ENCODE data around the gene RFC3.

Gene RFC3

DNA sequence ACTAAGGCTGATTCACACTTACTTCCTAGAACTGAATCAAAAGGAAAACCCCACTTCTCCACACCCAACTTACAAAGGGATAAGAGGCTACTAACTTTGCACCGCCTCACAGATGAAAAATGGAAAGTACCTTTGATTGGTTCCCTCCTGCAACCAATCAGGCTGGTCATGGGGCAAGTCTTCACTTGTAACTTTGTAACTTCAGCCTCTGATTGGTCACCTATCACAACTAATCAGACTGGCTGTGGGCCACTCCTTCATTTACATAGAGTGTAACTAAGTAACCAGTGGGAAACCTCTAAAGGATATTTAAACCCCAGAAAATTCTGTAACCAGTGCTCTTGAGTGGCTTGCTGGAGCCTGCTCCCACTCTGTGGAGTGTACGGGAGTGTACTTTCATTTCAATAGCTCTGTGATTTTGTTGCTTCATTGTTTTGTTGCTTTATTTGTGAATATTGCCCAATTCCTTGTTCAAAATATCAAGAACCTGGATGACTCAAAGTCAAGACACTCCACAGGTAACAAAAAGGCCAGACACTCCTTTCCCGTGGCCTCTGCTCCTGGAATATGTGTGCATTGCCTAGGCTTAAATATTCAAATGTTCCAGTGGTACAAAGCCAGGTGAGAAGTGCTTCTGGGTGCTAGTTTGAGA lies 50.5 kb downstream of the RFC3 start:
- Histone ChIP-seq H3K27ac (ENCODE audit: low read depth, low read length) (no peak overlapping the region), H3K27me3 (ENCODE audit: control insufficient read depth, insufficient read depth, low read length) (no peaks in the 10 kb centered on the region), H3K9me3 (ENCODE audit: control insufficient read depth, insufficient read depth, low read length) (no peaks in the 10 kb centered on the region), H3K9ac (ENCODE audit: low read depth, low read length) (no peak overlapping the region), H3K36me3 (ENCODE audit: control insufficient read depth, insufficient read depth, low read length) (no peaks in the 10 kb centered on the region), H3K4me1 (ENCODE audit: control insufficient read depth, insufficient read depth, low read length) (no peaks in the 10 kb centered on the region), H3K4me3 (ENCODE audit: low read depth, low read length) (no peak overlapping the region)

DNA sequence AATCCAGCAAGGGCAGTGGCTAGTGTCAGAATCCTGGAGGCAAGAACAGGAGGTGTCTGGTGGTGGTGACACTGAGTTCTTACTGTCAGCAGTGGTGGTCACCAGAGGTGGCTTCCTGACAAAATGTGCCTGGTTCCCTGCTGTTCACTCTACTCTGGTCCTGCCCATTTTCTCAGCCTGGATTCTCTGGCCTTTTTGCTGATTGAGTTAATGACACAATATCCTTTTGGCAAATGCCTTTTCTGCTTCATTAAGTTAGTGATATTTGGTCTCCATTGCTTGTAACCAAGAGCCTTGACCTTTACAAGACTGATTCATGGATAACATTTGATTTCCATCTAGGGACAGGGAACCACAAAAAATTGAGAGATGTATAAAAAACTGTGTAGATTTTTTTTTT lies 51.1 kb downstream of the RFC3 start:
- Histone ChIP-seq H3K9ac (ENCODE audit: low read depth, low read length) (no peak overlapping the region), H3K36me3 (ENCODE audit: control insufficient read depth, insufficient read depth, low read length) (no peaks in the 10 kb centered on the region), H3K27ac (ENCODE audit: low read depth, low read length) (no peak overlapping the region), H3K9me3 (ENCODE audit: control insufficient read depth, insufficient read depth, low read length) (no peaks in the 10 kb centered on the region), H3K4me3 (ENCODE audit: low read depth, low read length) (no peak overlapping the region), H3K4me1 (ENCODE audit: control insufficient read depth, insufficient read depth, low read length) (no peaks in the 10 kb centered on the region), H3K27me3 (ENCODE audit: control insufficient read depth, insufficient read depth, low read length) (no peaks in the 10 kb centered on the region)

DNA sequence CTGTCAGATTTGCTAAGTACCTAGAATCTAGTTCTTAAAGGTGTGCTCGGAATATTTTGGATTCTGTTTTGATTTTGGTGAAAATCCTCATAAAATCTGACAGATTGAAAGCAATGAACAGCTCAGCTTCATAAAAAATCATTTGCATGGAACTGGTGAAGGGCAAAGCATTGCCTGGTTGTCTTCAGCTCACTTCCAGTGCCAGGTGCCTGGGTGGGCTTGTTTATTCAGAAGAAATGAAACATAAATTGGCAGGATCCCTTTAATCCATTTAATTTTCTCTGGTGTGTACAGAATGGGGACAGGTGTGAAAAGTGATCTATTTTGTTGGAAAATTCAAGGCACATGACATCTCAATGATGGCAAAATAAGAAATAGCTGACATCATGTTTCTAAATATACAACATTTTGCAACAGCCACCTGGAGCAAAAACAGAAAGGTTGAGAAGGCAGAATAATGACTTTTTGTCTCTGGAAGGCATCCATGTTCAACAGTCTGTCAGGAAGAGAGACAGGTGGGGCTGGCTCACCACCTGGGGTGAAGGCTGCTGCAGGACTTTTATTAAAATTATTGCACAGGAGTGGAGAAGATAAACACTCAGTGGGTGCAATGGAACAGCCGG lies 52.2 kb downstream of the RFC3 start:
- no peak overlapping the region for H3K9ac ChIP-seq (ENCODE audit: low read depth, low read length)

DNA sequence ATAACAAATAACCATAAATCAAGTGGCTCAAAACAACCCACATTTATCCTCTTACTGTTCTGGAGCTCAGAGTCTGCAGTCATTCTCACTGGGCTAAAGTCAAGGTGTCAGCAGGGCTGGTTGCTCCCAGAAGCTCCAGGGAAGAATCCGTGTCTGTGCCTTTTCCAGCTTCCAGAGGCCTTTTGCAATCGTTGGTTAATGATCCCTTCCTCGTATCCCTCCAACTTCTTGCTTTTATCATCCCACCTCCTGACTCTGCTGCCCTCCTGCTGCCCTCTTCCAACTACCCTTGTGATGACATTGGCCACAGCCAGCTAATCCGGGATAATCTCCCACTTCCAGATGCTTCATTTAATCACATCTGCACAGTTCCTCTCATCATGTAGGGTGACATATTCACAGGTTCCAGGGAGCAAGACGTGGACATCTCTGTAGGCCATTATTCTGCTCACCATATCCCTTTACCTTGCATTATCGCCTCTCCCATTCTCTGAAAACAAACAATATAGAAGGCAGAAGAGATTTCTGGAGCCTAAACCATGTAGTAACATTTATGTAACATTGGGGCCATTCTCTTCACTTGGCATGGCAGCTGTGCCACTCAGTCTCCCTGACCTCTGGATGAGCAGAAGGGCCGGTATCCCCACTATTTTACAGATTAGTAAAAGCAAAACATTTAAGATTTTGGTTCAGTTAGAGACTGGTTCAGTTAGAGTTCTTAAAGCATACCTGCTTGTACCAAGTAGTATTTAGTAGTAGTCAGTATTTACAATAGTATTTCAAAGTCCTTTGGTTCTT lies 53.5 kb downstream of the RFC3 start:
- Histone ChIP-seq H3K27ac (ENCODE audit: low read depth, low read length) (no peak overlapping the region), H3K9ac (ENCODE audit: low read depth, low read length) (no peak overlapping the region), H3K4me1 (ENCODE audit: control insufficient read depth, insufficient read depth, low read length) (no peaks in the 10 kb centered on the region), H3K36me3 (ENCODE audit: control insufficient read depth, insufficient read depth, low read length) (no peaks in the 10 kb centered on the region), H3K4me3 (ENCODE audit: low read depth, low read length) (no peak overlapping the region), H3K9me3 (ENCODE audit: control insufficient read depth, insufficient read depth, low read length) (no peaks in the 10 kb centered on the region), H3K27me3 (ENCODE audit: control insufficient read depth, insufficient read depth, low read length) (no peaks in the 10 kb centered on the region)

More for the DNA sequence above, 52.2 kb downstream of the RFC3 start:
- H3K4me1 ChIP-seq (ENCODE audit: control insufficient read depth, insufficient read depth, low read length) = no peaks in the 10 kb centered on the region
- H3K9me3 ChIP-seq (ENCODE audit: control insufficient read depth, insufficient read depth, low read length) = no peaks in the 10 kb centered on the region
- H3K27me3 ChIP-seq (ENCODE audit: control insufficient read depth, insufficient read depth, low read length) = no peaks in the 10 kb centered on the region
- H3K4me3 ChIP-seq (ENCODE audit: low read depth, low read length) = no peak overlapping the region
- no peaks in the 10 kb centered on the region for H3K36me3 ChIP-seq (ENCODE audit: control insufficient read depth, insufficient read depth, low read length)
- H3K27ac ChIP-seq (ENCODE audit: low read depth, low read length) = no peak overlapping the region

GRCh38 chr13:33872005-33872351 lies 54.0 kb downstream of the RFC3 start:
- Histone ChIP-seq H3K36me3 (ENCODE audit: control insufficient read depth, insufficient read depth, low read length) (no peaks in the 10 kb centered on the region), H3K4me3 (ENCODE audit: low read depth, low read length) (no peak overlapping the region), H3K9ac (ENCODE audit: low read depth, low read length) (no peak overlapping the region), H3K9me3 (ENCODE audit: control insufficient read depth, insufficient read depth, low read length) (no peaks in the 10 kb centered on the region), H3K27me3 (ENCODE audit: control insufficient read depth, insufficient read depth, low read length) (no peaks in the 10 kb centered on the region), H3K27ac (ENCODE audit: low read depth, low read length) (no peak overlapping the region), H3K4me1 (ENCODE audit: control insufficient read depth, insufficient read depth, low read length) (no peaks in the 10 kb centered on the region)

- Histone ChIP-seq H3K27ac (ENCODE audit: low read depth, low read length) (no peak overlapping the region), H3K27me3 (ENCODE audit: control insufficient read depth, insufficient read depth, low read length) (no peaks in the 10 kb centered on the region), H3K4me3 (ENCODE audit: low read depth, low read length) (no peak overlapping the region), H3K9me3 (ENCODE audit: control insufficient read depth, insufficient read depth, low read length) (no peaks in the 10 kb centered on the region), H3K36me3 (ENCODE audit: control insufficient read depth, insufficient read depth, low read length) (no peaks in the 10 kb centered on the region), H3K9ac (ENCODE audit: low read depth, low read length) (no peak overlapping the region), H3K4me1 (ENCODE audit: control insufficient read depth, insufficient read depth, low read length) (no peaks in the 10 kb centered on the region)
These were observed 55.4 kb downstream of the RFC3 start for GRCh38 chr13:33873251-33873908.

GRCh38 chr13:33874871-33875270 lies 56.9 kb downstream of the RFC3 start:
- Histone ChIP-seq H3K9me3 (ENCODE audit: control insufficient read depth, insufficient read depth, low read length) (no peaks in the 10 kb centered on the region), H3K27me3 (ENCODE audit: control insufficient read depth, insufficient read depth, low read length) (no peaks in the 10 kb centered on the region), H3K4me3 (ENCODE audit: low read depth, low read length) (no peak overlapping the region), H3K27ac (ENCODE audit: low read depth, low read length) (no peak overlapping the region), H3K4me1 (ENCODE audit: control insufficient read depth, insufficient read depth, low read length) (no peaks in the 10 kb centered on the region), H3K9ac (ENCODE audit: low read depth, low read length) (no peak overlapping the region), H3K36me3 (ENCODE audit: control insufficient read depth, insufficient read depth, low read length) (no peaks in the 10 kb centered on the region)

DNA sequence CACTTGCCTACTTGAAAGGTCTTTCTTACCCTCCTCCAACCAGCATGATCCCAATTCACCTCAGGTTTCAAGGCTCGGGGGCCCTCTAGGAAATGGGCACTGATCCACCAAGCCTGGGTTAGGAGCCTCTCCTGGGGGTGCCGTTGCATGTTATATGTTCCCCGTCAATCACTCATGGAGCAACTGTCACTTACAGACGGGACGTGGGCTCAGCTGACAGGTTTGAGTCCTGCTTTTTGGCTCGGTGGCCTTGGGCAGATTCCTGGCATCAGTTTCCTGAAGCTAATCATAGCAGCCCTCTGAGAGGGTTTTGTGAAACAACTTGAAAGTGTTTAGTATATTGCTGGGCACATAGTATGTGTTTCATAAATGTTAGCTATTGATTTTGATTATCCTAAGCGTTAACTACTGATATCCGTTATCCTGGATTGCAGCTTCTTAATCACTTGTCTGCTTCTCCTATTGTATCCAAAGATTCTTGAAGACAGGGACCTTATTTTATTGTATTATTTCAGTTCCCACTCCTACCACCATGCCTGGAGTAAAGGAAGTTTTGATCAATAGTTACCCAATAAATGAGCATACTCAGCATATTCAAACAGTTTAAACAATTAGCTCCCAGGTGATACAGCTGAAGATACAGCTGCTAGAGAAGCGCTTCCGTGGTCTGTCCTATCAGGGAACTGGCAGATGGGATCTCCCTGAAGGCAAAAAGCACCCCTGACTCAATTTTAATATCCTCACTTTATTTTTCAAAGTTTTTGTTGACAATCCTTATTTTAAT lies 57.9 kb downstream of the RFC3 start:
- Histone ChIP-seq H3K4me3 (ENCODE audit: low read depth, low read length) (no peak overlapping the region), H3K27ac (ENCODE audit: low read depth, low read length) (no peak overlapping the region), H3K4me1 (ENCODE audit: control insufficient read depth, insufficient read depth, low read length) (no peaks in the 10 kb centered on the region), H3K36me3 (ENCODE audit: control insufficient read depth, insufficient read depth, low read length) (no peaks in the 10 kb centered on the region), H3K9me3 (ENCODE audit: control insufficient read depth, insufficient read depth, low read length) (no peaks in the 10 kb centered on the region), H3K27me3 (ENCODE audit: control insufficient read depth, insufficient read depth, low read length) (no peaks in the 10 kb centered on the region), H3K9ac (ENCODE audit: low read depth, low read length) (no peak overlapping the region)

- H3K36me3 ChIP-seq (ENCODE audit: control insufficient read depth, insufficient read depth, low read length) = no peaks in the 10 kb centered on the region
- H3K27ac ChIP-seq (ENCODE audit: low read depth, low read length) = no peak overlapping the region
- no peak overlapping the region for H3K9ac ChIP-seq (ENCODE audit: low read depth, low read length)
- no peaks in the 10 kb centered on the region for H3K4me1 ChIP-seq (ENCODE audit: control insufficient read depth, insufficient read depth, low read length)
- no peaks in the 10 kb centered on the region for H3K27me3 ChIP-seq (ENCODE audit: control insufficient read depth, insufficient read depth, low read length)
- H3K9me3 ChIP-seq (ENCODE audit: control insufficient read depth, insufficient read depth, low read length) = no peaks in the 10 kb centered on the region
- no peak overlapping the region for H3K4me3 ChIP-seq (ENCODE audit: low read depth, low read length)
These were observed 58.9 kb downstream of the RFC3 start for GRCh38 chr13:33876716-33877394.

DNA sequence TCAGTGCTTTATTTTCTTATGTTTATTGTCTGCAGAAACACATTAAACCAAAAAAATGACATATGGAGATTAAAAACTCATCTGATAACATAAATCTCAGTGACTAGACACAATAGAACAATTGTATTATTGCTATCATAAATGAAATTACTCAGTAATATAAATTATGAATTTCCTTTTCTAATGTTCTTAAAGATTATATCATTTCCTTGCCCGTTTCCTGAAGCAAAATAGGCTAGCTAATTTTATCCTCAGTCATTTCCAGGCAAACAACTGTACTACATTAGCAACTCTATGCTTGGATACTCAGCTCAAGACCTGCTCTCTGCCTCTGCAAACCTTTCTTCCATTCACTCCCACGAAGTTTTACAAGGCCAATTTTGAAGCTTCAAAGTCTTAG lies 61.2 kb downstream of the RFC3 start:
- Histone ChIP-seq H3K9me3 (ENCODE audit: control insufficient read depth, insufficient read depth, low read length) (no peaks in the 10 kb centered on the region), H3K4me3 (ENCODE audit: low read depth, low read length) (no peak overlapping the region), H3K27ac (ENCODE audit: low read depth, low read length) (no peak overlapping the region), H3K9ac (ENCODE audit: low read depth, low read length) (no peak overlapping the region), H3K27me3 (ENCODE audit: control insufficient read depth, insufficient read depth, low read length) (no peaks in the 10 kb centered on the region), H3K36me3 (ENCODE audit: control insufficient read depth, insufficient read depth, low read length) (no peaks in the 10 kb centered on the region), H3K4me1 (ENCODE audit: control insufficient read depth, insufficient read depth, low read length) (no peaks in the 10 kb centered on the region)

All from HUES48 (cell line).